Epidermal melanocyte (primary cell): ENCODE measurements around the gene SYDE2.
"Not testable (repeated sequence)": the region's sequence is repeated elsewhere in the genome, so short reads cannot be mapped to it uniquely, and the experiment has no call there.

Source experiments
- DNase-seq: peaks from one replicate; pipeline ENCODE4 v3.0.0; 2011; ENCODE audit warnings: low spot score; ENCODE audit not compliant: insufficient read length

SYDE2 gene

GRCh38 chr1:85174503-85174902, 26.3 kb downstream of the SYDE2 start:
- DNase-seq: no peak

GRCh38 chr1:85172684-85173337, 28.0 kb downstream of the SYDE2 start:
- no peak for DNase-seq

GRCh38 chr1:85171721-85172120, 29.1 kb downstream of the SYDE2 start:
- no peak for DNase-seq

GRCh38 chr1:85168884-85169283, 31.9 kb downstream of the SYDE2 start:
- no peak for DNase-seq

- DNase-seq: no peak
Measured at GRCh38 chr1:85166351-85166750, 34.5 kb downstream of the SYDE2 start.

GRCh38 chr1:85158910-85159309, 41.9 kb downstream of the SYDE2 start:
- DNase-seq: no peak

GRCh38 chr1:85157436-85157835, 43.4 kb downstream of the SYDE2 start:
- no peak for DNase-seq

GRCh38 chr1:85153149-85153891, 47.5 kb downstream of the SYDE2 start:
- DNase-seq: no peak

GRCh38 chr1:85151446-85151845, 49.4 kb downstream of the SYDE2 start:
- DNase-seq: no peak

- DNase-seq: no peak
Measured at GRCh38 chr1:85149805-85150204, 51.0 kb downstream of the SYDE2 start.

- no peak for DNase-seq
Measured at GRCh38 chr1:85148524-85149250, 52.1 kb downstream of the SYDE2 start.

GRCh38 chr1:85146972-85147359, 53.9 kb downstream of the SYDE2 start:
- no peak for DNase-seq

- DNase-seq: not testable (repeated sequence)
Measured at GRCh38 chr1:85146298-85146971, 54.4 kb downstream of the SYDE2 start.

GRCh38 chr1:85144351-85144750, 56.5 kb downstream of the SYDE2 start:
- no peak for DNase-seq

GRCh38 chr1:85142753-85143152, 58.1 kb downstream of the SYDE2 start:
- no peak for DNase-seq

- not testable (repeated sequence) for DNase-seq
Measured at GRCh38 chr1:85138439-85138838, 62.4 kb downstream of the SYDE2 start.

GRCh38 chr1:85137660-85138059, 63.2 kb downstream of the SYDE2 start:
- DNase-seq: no peak

GRCh38 chr1:85135392-85135798, 65.4 kb downstream of the SYDE2 start:
- DNase-seq: no peak

GRCh38 chr1:85134583-85135391, 66.0 kb downstream of the SYDE2 start:
- no peak for DNase-seq

- DNase-seq: no peak
Measured at GRCh38 chr1:85133565-85134159, 67.2 kb downstream of the SYDE2 start.
